H1 (cell line): Measurements from ENCODE around the gene NBAS. TPM values are rescaled to one million over a fixed set of nuclear protein-coding genes. Genes with fewer than 3 reads are reported as not detected.

Experiments
- CTCF ChIA-PET: fragments of 300-600 bp; sonication (Branson Sonifier 250); formaldehyde crosslinking; loops from one replicate; lab custom pipeline; 2021; ENCODE audit not compliant: partially characterized antibody; lab: Charles Lee
- POLR2A ChIA-PET: fragments of 300-600 bp; sonication (Branson Sonifier 250); formaldehyde crosslinking; loops from one replicate; lab custom pipeline; 2021; ENCODE audit warnings: inconsistent platforms; ENCODE audit not compliant: partially characterized antibody; lab: Charles Lee
- DNase-seq, 2 experiments: peaks; one replicate each; pipeline versions ENCODE4 v3.0.0 to v3.0.0-alpha.2; 2010 to 2022; ENCODE audit warnings: low spot score in 2 of 2, low read depth in 1 of 2, mixed read lengths in 1 of 2
- FAIRE-seq: peaks from 2 replicates; lab custom pipeline; 2011; peaks lifted over from hg19 to GRCh38; lab: Jason Lieb, UNC
- H2AFZ ChIP-seq: 2 replicates; pipeline ENCODE4 v1.8.1; 2012; ENCODE audit warnings: low read length, inconsistent platforms
- H2AK5ac ChIP-seq: 2 replicates; pipeline ENCODE4 v1.6.1; 2013; ENCODE audit warnings: low read depth, low read length
- H2BK120ac ChIP-seq: replicated peaks from 2 replicates; pipeline ENCODE3; 2013; ENCODE audit warnings: low read depth, low read length, inconsistent platforms
- H2BK12ac ChIP-seq: 2 replicates; pipeline ENCODE4 v1.6.1; 2013; ENCODE audit warnings: low read depth, low read length
- H2BK15ac ChIP-seq: 2 replicates; pipeline ENCODE4 v1.6.1; 2013; ENCODE audit warnings: low read length
- H2BK20ac ChIP-seq: 2 replicates; pipeline ENCODE4 v1.6.1; 2013; ENCODE audit warnings: low read length
- H2BK5ac ChIP-seq: 2 replicates; pipeline ENCODE4 v1.6.1; 2013; ENCODE audit warnings: low read depth, low read length
- H3K14ac ChIP-seq: 2 replicates; pipeline ENCODE4 v1.6.1; 2013; ENCODE audit warnings: inconsistent platforms; ENCODE audit not compliant: insufficient read length
- H3K18ac ChIP-seq: 2 replicates; pipeline ENCODE4 v1.6.1; 2013; ENCODE audit warnings: low read length; ENCODE audit errors: extremely low read depth
- H3K23ac ChIP-seq: 2 replicates; pipeline ENCODE4 v1.6.1; 2013; ENCODE audit warnings: inconsistent platforms; ENCODE audit not compliant: insufficient read length
- H3K23me2 ChIP-seq: 2 replicates; pipeline ENCODE4 v1.6.1; 2013; ENCODE audit warnings: low read depth, low read length
- H3K27ac ChIP-seq: 2 replicates; pipeline ENCODE4 v1.6.1; 2011; ENCODE audit warnings: low read depth, low read length, inconsistent platforms
- H3K27me3 ChIP-seq, 4 experiments: replicated peaks in 1 of 4; 1 replicate in 1 of 4; 2 replicates in 3 of 4; pipeline versions ENCODE4 v1.6.1 to v1.8.1; 2011 to 2013; ENCODE audit warnings: low read length in 3 of 4, mild to moderate bottlenecking in 3 of 4, inconsistent platforms in 2 of 4, mixed read lengths in 2 of 4, moderate library complexity in 1 of 4; ENCODE audit not compliant: control insufficient read depth in 3 of 4, insufficient read depth in 3 of 4; ENCODE audit errors: extremely low read depth in 1 of 4
- H3K36me3 ChIP-seq, 4 experiments: 2 replicates each; pipeline versions ENCODE4 v1.6.1 to v1.8.1; 2011 to 2013; ENCODE audit warnings: mild to moderate bottlenecking in 4 of 4, low read length in 3 of 4, moderate library complexity in 2 of 4, control low read depth in 1 of 4, inconsistent platforms in 1 of 4; ENCODE audit not compliant: insufficient read depth in 4 of 4, control insufficient read depth in 2 of 4
- H3K4ac ChIP-seq: replicated peaks from 2 replicates; pipeline ENCODE3; 2013; ENCODE audit warnings: low read length, low read depth, mixed read lengths, inconsistent platforms; ENCODE audit not compliant: insufficient read length
- H3K4me1 ChIP-seq, 4 experiments: replicated peaks in 1 of 4; 1 replicate in 1 of 4; 2 replicates in 3 of 4; pipeline versions ENCODE4 v1.6.1 to v1.8.1; 2011 to 2013; ENCODE audit warnings: low read length in 3 of 4, inconsistent platforms in 2 of 4, mixed read lengths in 1 of 4; ENCODE audit not compliant: insufficient read depth in 4 of 4, control insufficient read depth in 3 of 4
- H3K4me2 ChIP-seq, 2 experiments: 2 replicates each; pipeline versions ENCODE4 v1.6.1 to v1.8.1; 2011 to 2013; ENCODE audit warnings: low read depth in 2 of 2, low read length in 2 of 2, control low read depth in 1 of 2, inconsistent platforms in 1 of 2, mild to moderate bottlenecking in 1 of 2; ENCODE audit not compliant: insufficient read depth in 1 of 2
- H3K4me3 ChIP-seq, 4 experiments: fragments of 200-600, 300-600 bp in 1 of 4; sonication (generic), shearing (Covaris generic), sonication (Bioruptor Twin) in 1 of 4; 2 replicates each; pipeline versions ENCODE4 v1.5.1 to v1.8.1; 2011 to 2016; ENCODE audit warnings: low read length in 4 of 4, low read depth in 3 of 4, control low read depth in 2 of 4, inconsistent platforms in 2 of 4, mild to moderate bottlenecking in 2 of 4, mixed read lengths in 1 of 4, moderate library complexity in 1 of 4; ENCODE audit not compliant: insufficient read depth in 2 of 4; ENCODE audit errors: extremely low read depth in 1 of 4
- H3K56ac ChIP-seq: replicated peaks from 2 replicates; pipeline ENCODE3; 2013; ENCODE audit warnings: low read depth, mild to moderate bottlenecking, mixed read lengths, low read length, inconsistent platforms; ENCODE audit not compliant: insufficient read length
- H3K79me1 ChIP-seq: 2 replicates; pipeline ENCODE4 v1.6.1; 2013; ENCODE audit warnings: low read depth, low read length, control low read depth
- H3K79me2 ChIP-seq, 2 experiments: 2 replicates each; pipeline versions ENCODE4 v1.6.1 to v1.8.1; 2012 to 2013; ENCODE audit warnings: low read length in 2 of 2, mild to moderate bottlenecking in 2 of 2, inconsistent platforms in 1 of 2; ENCODE audit not compliant: insufficient read depth in 2 of 2, control insufficient read depth in 1 of 2
- H3K9ac ChIP-seq, 4 experiments: replicated peaks in 1 of 4; 1 replicate in 1 of 4; 2 replicates in 3 of 4; pipeline versions ENCODE4 v1.6.1 to v1.8.1; 2011 to 2013; ENCODE audit warnings: low read depth in 3 of 4, low read length in 3 of 4, control low read depth in 2 of 4, mild to moderate bottlenecking in 2 of 4, moderate library complexity in 2 of 4, inconsistent platforms in 1 of 4; ENCODE audit errors: extremely low read depth in 1 of 4
- H3K9me3 ChIP-seq, 2 experiments: 2 replicates each; pipeline versions ENCODE4 v1.6.1 to v1.8.1; 2012 to 2013; ENCODE audit warnings: mild to moderate bottlenecking in 2 of 2, moderate library complexity in 2 of 2, control low read depth in 1 of 2, inconsistent platforms in 1 of 2, low read depth in 1 of 2, low read length in 1 of 2, mixed read lengths in 1 of 2; ENCODE audit not compliant: insufficient read depth in 2 of 2
- H4K20me1 ChIP-seq, 2 experiments: replicated peaks in 1 of 2; 2 replicates each; pipeline versions ENCODE3 to v1.8.1; 2011 to 2013; ENCODE audit warnings: inconsistent platforms in 2 of 2, low read length in 2 of 2, mild to moderate bottlenecking in 1 of 2; ENCODE audit not compliant: insufficient read depth in 2 of 2, control insufficient read depth in 1 of 2
- H4K5ac ChIP-seq: 2 replicates; pipeline ENCODE4 v1.6.1; 2013; ENCODE audit warnings: low read length, low read depth, mixed read lengths, inconsistent platforms; ENCODE audit not compliant: insufficient read length
- H4K8ac ChIP-seq: 2 replicates; pipeline ENCODE4 v1.8.0; 2013; ENCODE audit warnings: mild to moderate bottlenecking, moderate library complexity, low read length, inconsistent platforms; ENCODE audit not compliant: insufficient read depth; ENCODE audit errors: extremely low read depth
- H4K91ac ChIP-seq: replicated peaks from 2 replicates; pipeline ENCODE3; 2013; ENCODE audit warnings: low read length, mixed read lengths, inconsistent platforms; ENCODE audit not compliant: insufficient read length
- BRCA1 ChIP-seq: IDR thresholded peaks from 2 replicates; pipeline ENCODE4 v1.6.1; 2012; ENCODE audit warnings: low read depth, low read length, improper control_type of control experiment
- CREB1 ChIP-seq: IDR thresholded peaks from 2 replicates; pipeline ENCODE4 v1.6.1; 2012; ENCODE audit warnings: inconsistent platforms
- EP300 ChIP-seq, 2 experiments: IDR thresholded peaks; 1 replicate in 1 of 2; 2 replicates in 1 of 2; pipeline ENCODE4 v1.6.1; 2011 to 2012; ENCODE audit warnings: low read depth in 2 of 2, low read length in 2 of 2, mild to moderate bottlenecking in 2 of 2, borderline replicate concordance in 1 of 2, inconsistent platforms in 1 of 2, moderate library complexity in 1 of 2
- EZH2 ChIP-seq: fragments of 200-600 bp; sonication (generic); IDR thresholded peaks from 2 replicates; pipeline ENCODE4 v1.7.1; 2012; ENCODE audit warnings: low read depth, mild to moderate bottlenecking, moderate library complexity, low read length, inconsistent platforms; ENCODE audit not compliant: severe bottlenecking
- HDAC2 ChIP-seq, 2 experiments: fragments of 300-600 bp in 1 of 2; sonication (generic) in 1 of 2; IDR thresholded peaks; 2 replicates each; pipeline ENCODE4 v1.6.1; 2011 to 2012; ENCODE audit warnings: low read depth in 2 of 2, low read length in 2 of 2, mild to moderate bottlenecking in 2 of 2, moderate library complexity in 2 of 2, borderline replicate concordance in 1 of 2, inconsistent platforms in 1 of 2
- JUND ChIP-seq: IDR thresholded peaks from 2 replicates; pipeline ENCODE4 v1.6.1; 2011; ENCODE audit warnings: mild to moderate bottlenecking, improper control_type of control experiment, low read length
- KDM1A ChIP-seq: fragments of 200-600, 300-600 bp; sonication (generic); IDR thresholded peaks from 2 replicates; pipeline ENCODE4 v1.7.1; 2016; ENCODE audit warnings: mild to moderate bottlenecking, low read length, borderline replicate concordance
- POLR2AphosphoS5 ChIP-seq: IDR thresholded peaks from 2 replicates; pipeline ENCODE4 v1.6.1; 2011; ENCODE audit warnings: low read depth, low read length
- RBBP5 ChIP-seq: IDR thresholded peaks from 2 replicates; pipeline ENCODE4 v1.7.1; 2012; ENCODE audit warnings: low read depth, mild to moderate bottlenecking, inconsistent platforms, low read length, moderate library complexity, borderline replicate concordance
- RNF2 ChIP-seq: fragments of 200-900, 300-1000 bp; sonication (generic); IDR thresholded peaks from 2 replicates; pipeline ENCODE4 v1.7.1; 2016; ENCODE audit warnings: borderline replicate concordance, low read depth, mild to moderate bottlenecking, antibody characterized with exemption, low read length; ENCODE audit not compliant: poor library complexity, severe bottlenecking; ENCODE audit errors: missing control alignments
- SAP30 ChIP-seq: fragments of 300-600 bp; sonication (generic); IDR thresholded peaks from 2 replicates; pipeline ENCODE4 v1.7.1; 2012; ENCODE audit warnings: low read length, moderate library complexity, mild to moderate bottlenecking, inconsistent platforms; ENCODE audit not compliant: insufficient read depth, insufficient replicate concordance
- SP1 ChIP-seq: IDR thresholded peaks from 2 replicates; pipeline ENCODE4 v1.6.1; 2011; ENCODE audit warnings: low read depth, low read length
- SRF ChIP-seq: IDR thresholded peaks from 2 replicates; pipeline ENCODE4 v1.6.1; 2011; ENCODE audit warnings: mild to moderate bottlenecking, low read depth, low read length, moderate library complexity
- TAF7 ChIP-seq: optimal IDR thresholded peaks from 2 replicates; pipeline ENCODE3; 2011; ENCODE audit warnings: low read depth, mild to moderate bottlenecking, inconsistent platforms, low read length, moderate library complexity, borderline replicate concordance
- WGBS, 2 experiments: shearing (Covaris generic) in 1 of 2; methylation state at CpG; one replicate each; pipeline versions ENCODE4 v1.1.6 to v1.1.7; 2013 to 2015; ENCODE audit warnings: low lambda C conversion rate in 2 of 2, mixed read lengths in 2 of 2, inconsistent platforms in 1 of 2, low coverage in 1 of 2, missing lambda C conversion rate in 1 of 2; ENCODE audit not compliant: insufficient replicate concordance in 2 of 2, insufficient coverage in 1 of 2, insufficient read length in 1 of 2; ENCODE audit errors: extremely low coverage in 1 of 2, missing lambda C conversion rate in 1 of 2; 5-methylcytosine and 5-hydroxymethylcytosine counted together
- polyA plus RNA-seq, 7 experiments: library from polyadenylated mRNA; depleted of rRNA in 3 of 7; stranded (reverse) in 5 of 7; unstranded in 2 of 7; fragments of >200 nt in 5 of 7; fragments of 200-250 nt in 2 of 7; gene quantifications; 1 replicate in 5 of 7; 2 replicates in 1 of 7; 4 replicates in 1 of 7; pipeline versions ENCODE4 v1.2.1 to v1.2.3, GENCODE V29; 2011 to 2013; ENCODE audit warnings: missing spikeins in 2 of 7, mixed read lengths in 2 of 7
- total RNA-seq: library from RNA; stranded (reverse); fragmentation: NEBNext Ultra II Directional; extraction: Animal tissue kit (Norgen Biotek cat#: 25700); gene quantifications from 2 replicates; pipeline ENCODE4 v1.2.1, GENCODE V29; 2021

The NBAS gene
- total and polyA plus RNA-seq, 2 of the 8 experiments (the other 6 are each of a cell fraction or from before 2014, with no cell fraction given) = 19.6 to 34.8 TPM

- ChIA-PET POLR2A (no interaction called here), CTCF (interaction anchor here (3.4 kb wide), 1 partner anchor 8 kb away, joined by 15 read pairs; no protein-coding TSS in a partner anchor)
- DNase-seq = no peak
- Histone ChIP-seq H2AK5ac (no peak overlapping the region), H3K14ac (no peak overlapping the region), H3K9me3 (no peaks in the 10 kb centered on the region), H3K23ac (no peak overlapping the region), H3K79me2 (no peaks in the 10 kb centered on the region), H4K91ac (no peak overlapping the region), H2BK5ac (no peak overlapping the region), H3K23me2 (no peaks in the 10 kb centered on the region), H3K18ac (no peak overlapping the region), H3K27ac (no peak overlapping the region), H2BK15ac (no peak overlapping the region), H3K79me1 (no peaks in the 10 kb centered on the region), H2BK20ac (no peak overlapping the region), H3K56ac (no peak overlapping the region), H2BK12ac (no peak overlapping the region), H4K20me1 (no peaks in the 10 kb centered on the region), H2AFZ (no peak overlapping the region), H3K9ac (no peak overlapping the region), H3K4ac (no peak overlapping the region), H3K4me3 (no peak overlapping the region), H3K36me3 (no peaks in the 10 kb centered on the region), H4K5ac (no peak overlapping the region), H3K4me2 (no peak overlapping the region), H3K27me3 (no peaks in the 10 kb centered on the region), H4K8ac (no peak overlapping the region), H3K4me1 (peaks cover 0 to 3% (median 3%) of the 10 kb centered on the region in 4 experiments; a peak in 2 of 7 replicates), H2BK120ac (no peak overlapping the region)
- 93% methylated on average over 6 of the region's 6 CpGs; no CpG with 5 or more reads in 1 of the 2 experiments for WGBS, 2 experiments
- no peak for FAIRE-seq
- TF ChIP-seq EP300 (IDR thresholded peaks at IDR 0.05; ENCODE audit: borderline replicate concordance in 1 of 2, low read depth in 2 of 2, low read length in 2 of 2) (no peak), HDAC2 (IDR thresholded peaks at IDR 0.05; ENCODE audit: borderline replicate concordance in 1 of 2, low read depth in 2 of 2, low read length in 2 of 2) (no peak), BRCA1 (no peak), POLR2AphosphoS5 (no peak), SP1 (no peak), EZH2 (no peak), CREB1 (no peak), RNF2 (no peak), SAP30 (no peak), SRF (no peak), KDM1A (no peak), JUND (no peak), TAF7 (no peak), RBBP5 (no peak)
Measured at GRCh38 chr2:15168116-15168515, 393.0 kb downstream of the NBAS start.
